GM21528 (cell line): ENCODE data around the gene UBE2I.

ENCODE experiments used
- ATAC-seq: cut with Tn5 transposase; IDR thresholded peaks from one replicate; pipeline ENCODE4 v1.9.1; 2021; ENCODE audit warnings: mild to moderate bottlenecking, moderate library complexity; ENCODE audit not compliant: unreplicated experiment, low FRiP score

UBE2I gene

GRCh38 chr16:1311738-1312466 is 2.5 kb downstream of the UBE2I start:
- ATAC-seq = no peak

GRCh38 chr16:1312467-1312816 is 3.0 kb downstream of the UBE2I start:
- ATAC-seq = no peak

GRCh38 chr16:1312903-1313302 is 3.5 kb downstream of the UBE2I start:
- no peak for ATAC-seq

GRCh38 chr16:1313721-1314369 is 4.4 kb downstream of the UBE2I start:
- ATAC-seq = no peak

DNA sequence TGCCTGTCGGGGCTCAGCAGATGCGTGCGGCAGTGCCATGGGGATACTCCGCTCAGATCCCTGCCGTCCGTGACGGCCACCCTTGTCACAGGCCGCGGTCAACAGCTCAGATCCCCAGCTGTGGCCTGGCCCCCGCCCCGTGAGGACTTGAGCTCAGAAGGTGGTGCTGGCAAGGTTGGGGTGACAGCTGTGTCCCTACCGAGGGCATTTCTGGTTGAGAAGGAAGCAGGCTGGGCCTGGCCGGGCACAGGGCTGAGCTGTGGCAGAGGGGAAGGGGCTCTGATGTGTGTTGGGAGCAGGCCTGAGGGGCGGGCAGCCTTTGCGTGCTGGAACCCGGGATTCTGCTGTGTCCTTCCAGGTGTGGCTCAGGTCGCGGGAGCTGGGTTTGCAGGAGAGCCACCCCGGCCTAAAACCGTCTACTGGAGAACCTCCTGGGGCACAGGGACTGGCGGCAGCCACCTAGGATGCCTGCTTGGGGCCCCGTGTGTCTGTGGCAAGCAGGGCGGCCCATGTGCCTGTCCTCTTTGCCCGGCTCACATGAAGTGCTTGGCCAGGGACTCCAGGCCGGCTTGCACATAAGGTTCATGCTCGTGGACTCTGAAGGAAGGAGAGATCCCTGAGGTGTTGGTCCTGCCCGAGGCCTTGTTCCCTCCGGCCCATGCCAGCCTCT is 5.1 kb downstream of the UBE2I start:
- no peak for ATAC-seq

DNA sequence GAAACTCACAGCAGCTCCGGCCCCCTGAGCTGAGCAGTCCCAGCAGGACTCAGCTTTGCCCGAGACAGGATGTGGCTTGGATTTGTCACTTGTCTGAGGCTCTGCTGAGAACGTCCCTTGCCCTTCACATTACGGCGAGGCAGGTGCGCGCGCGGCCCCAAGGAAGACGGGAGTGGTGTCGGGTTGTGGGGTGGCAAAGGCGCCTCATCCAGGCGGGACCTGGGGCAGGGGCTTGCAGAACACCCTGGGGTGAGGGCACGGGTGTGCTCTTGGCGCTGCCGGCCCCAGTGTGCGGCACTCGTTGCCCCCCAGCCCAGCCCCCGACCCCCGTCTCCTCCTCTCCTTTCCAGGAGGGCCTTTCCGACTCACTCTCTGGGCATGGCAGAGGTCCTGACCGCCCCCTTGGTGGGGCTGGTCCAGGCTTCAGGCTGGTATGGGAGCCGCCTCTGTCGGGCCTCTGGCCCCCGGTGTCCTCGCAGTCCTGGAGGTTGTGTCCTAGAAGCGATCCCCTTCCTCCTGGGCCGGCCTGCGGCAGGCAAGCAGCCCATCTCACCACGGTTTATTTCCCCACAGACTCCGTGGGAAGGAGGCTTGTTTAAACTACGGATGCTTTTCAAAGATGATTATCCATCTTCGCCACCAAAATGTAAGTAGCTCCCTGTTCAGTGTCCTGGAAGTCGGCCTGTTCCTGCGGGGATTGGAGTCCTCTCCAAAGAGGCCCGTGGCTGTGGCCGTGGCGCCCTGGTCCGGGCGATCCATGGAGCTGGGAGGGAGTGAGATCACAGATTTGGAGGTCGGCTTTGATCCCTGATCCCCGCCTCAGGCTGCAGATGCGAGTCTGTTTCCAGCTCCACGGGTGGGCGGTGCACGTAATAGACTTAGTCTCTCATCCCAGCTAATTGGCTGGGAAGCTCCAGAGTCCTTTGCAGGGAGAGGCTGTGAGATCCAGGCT is 5.9 kb downstream of the UBE2I start:
- no peak for ATAC-seq

GRCh38 chr16:1316033-1316405 is 6.6 kb downstream of the UBE2I start:
- no peak for ATAC-seq

DNA sequence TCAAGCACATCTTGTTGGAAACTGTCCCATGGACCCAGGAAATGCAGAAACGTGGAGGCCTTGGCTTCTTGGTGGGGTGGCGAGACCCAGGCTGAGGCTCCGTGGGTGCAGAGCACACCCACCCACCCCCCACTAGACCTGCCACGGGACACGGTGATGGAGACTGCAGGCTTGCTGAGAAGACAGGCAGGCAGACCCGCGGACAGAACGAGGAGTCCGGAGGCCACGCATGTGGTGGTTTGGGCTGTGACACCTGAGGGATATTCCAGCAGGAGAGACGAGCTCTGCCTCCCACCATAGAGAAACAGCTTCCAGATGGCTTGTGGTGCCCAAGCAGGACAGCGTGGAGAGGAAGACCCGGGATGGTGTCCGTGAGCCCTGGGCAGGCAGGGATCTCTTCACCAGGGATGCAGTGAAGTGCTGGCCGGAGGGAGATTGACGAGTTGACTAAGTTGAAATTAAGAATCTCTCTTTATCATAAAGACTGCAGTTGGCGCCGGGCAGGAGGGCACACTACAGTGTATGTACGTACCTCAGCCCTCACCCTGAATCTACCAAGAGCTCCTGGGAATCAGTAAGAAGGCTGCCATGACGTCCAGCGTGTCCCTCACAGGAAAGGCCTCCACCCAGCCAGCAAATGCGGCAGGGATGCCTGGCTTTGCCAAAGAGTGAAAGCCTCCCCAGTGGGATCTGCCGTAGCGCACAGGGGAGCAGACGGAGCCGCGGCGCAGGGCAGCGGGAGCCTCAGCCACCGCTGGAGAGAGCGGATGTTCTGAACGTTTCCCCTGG is 8.2 kb downstream of the UBE2I start:
- ATAC-seq = no peak

- no peak for ATAC-seq
Measured at GRCh38 chr16:1318268-1318545, 8.8 kb downstream of the UBE2I start.

DNA sequence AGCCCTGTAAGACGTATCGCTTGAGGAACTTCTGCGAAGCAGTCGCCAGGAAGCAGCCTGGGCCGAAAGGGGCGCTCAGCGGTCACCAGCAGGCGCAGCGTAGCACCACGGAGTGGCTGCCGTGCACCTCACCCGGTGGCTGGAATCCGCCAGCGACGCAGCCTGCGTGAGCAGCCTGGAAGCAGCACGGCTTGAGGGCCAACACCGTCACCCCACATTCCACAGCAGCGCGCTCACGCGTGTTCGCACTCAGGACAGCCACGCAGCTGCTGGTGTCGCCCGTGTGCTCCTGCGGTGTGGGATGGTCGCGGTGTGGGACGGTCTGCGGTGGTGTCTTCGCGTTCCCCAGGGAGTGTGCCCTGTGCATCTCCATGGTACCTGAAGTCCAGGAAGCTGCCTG is 9.6 kb downstream of the UBE2I start:
- ATAC-seq = no peak

DNA sequence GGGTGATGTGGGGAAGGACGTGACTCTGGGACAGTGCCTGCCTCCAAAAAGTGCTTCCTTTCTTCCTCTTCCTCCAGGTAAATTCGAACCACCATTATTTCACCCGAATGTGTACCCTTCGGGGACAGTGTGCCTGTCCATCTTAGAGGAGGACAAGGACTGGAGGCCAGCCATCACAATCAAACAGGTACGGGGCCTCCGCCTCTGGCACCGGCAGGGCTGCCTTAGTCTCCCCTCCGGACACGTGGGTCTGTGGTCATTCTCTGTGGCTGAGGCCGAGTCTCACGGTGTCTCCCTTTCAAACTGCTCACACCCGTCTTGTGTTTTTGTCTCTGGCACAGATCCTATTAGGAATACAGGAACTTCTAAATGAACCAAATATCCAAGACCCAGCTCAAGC is 10.7 kb downstream of the UBE2I start:
- ATAC-seq = no peak

GRCh38 chr16:1320658-1321240 is 11.3 kb downstream of the UBE2I start:
- no peak for ATAC-seq

GRCh38 chr16:1322407-1322806 is 13.0 kb downstream of the UBE2I start:
- no peak for ATAC-seq

GRCh38 chr16:1323296-1324239 is 14.1 kb downstream of the UBE2I start:
- no peak for ATAC-seq

DNA sequence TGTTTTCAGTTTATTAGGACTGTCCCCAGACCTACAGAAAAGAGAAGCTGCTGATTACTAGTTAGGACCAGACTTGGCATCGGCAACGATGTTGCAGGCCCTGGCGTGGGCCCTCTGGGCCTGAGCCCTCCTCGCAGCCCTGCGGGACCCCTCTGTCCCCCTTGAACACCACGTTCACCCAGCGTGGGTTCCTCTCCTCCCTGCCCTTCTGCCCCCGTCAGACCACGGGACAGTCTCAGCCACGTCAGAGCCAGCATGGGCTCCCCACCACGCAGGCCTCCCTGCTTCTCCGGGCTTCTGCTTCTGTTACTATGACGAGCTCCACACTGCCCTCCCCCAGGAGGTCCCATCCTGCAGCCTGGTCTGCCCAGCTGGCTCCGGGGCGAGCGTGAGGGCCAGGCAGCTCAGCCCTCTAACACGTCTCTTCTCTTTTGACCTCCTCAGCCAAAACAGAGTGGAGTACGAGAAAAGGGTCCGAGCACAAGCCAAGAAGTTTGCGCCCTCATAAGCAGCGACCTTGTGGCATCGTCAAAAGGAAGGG is 14.9 kb downstream of the UBE2I start:
- no peak for ATAC-seq

DNA sequence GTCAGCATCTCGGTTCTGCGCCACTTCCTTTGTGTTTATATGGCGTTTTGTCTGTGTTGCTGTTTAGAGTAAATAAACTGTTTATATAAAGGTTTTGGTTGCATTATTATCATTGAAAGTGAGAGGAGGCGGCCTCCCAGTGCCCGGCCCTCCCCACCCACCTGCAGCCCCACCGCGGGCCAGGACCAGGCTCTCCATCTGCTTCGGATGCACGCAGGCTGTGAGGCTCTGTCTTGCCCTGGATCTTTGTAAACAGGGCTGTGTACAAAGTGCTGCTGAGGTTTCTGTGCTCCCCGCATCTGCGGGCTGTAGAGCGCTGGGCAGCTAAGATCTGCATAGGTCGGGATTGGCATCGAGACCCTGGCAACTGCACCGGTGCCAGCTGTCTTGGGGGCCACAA is 15.8 kb downstream of the UBE2I start:
- ATAC-seq = no peak

DNA sequence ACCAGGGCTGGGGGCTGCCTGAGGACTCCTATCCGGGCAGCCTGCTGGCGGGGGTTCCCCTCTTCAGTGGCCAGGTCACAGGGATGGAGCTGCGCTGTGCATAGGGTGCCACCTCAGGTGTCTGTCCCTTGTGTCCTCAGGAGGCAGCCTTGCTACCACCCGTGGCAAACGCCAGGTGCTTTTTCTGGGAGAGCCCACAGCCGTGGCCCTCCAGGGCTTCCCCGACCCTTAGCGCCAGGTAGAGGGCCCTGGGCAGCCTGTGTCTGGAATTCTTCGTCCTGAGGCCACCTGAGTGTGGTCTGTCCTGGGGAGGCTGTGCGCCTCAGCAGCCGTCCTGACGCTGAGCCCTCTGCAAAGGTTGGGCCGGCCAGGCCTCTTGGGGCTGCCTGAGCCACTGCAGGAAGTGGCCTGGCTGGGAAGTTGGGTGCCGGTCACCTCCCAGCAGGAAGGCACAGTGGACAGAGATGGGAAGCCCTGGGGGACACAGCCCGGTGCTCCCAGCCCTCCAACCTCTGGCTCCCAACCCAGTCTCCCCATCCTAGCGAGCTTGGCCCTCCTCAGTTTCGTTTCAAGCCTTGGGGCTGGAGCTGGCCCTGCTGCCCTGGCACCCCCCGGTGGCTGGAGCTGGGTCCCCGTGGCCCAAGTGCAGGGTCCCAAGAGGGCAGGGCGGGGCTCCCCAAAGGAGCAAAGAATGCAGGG is 16.4 kb downstream of the UBE2I start:
- no peak for ATAC-seq

DNA sequence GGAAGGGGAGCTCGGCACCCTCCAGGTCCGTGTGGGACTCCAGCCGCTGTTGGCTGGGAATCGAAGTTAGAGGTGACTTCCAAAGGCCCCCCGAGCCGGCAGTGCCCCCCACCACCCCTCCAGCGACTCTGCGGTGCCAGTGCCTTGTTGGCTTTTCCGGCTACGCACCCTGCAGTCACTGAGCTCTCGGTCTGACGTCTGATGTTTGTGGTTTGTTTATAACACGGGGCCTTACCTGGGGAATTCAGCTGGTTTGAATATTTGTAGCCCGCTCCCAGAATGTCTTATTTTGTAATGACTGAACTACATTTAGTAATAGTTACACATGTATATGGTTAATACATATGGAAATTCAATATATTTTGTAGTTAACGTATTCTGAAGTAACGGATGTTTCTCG is 17.0 kb downstream of the UBE2I start:
- ATAC-seq = no peak
